Left ventricle myocardium inferior (tissue), 1 donor: ENCODE data around the gene BCR. TPM values are rescaled to one million over a fixed set of nuclear protein-coding genes. Genes with fewer than 3 reads are reported as not detected.

ENCODE experiments used
- DNase-seq: peaks from one replicate; pipeline ENCODE4 v3.0.0-alpha.2; 2020
- H3K27ac ChIP-seq: fragments of 200-600 bp; replicated peaks from 2 replicates; pipeline ENCODE4 v1.8.0; 2021
- H3K27me3 ChIP-seq: fragments of 200-600 bp; 2 replicates; pipeline ENCODE4 v1.8.0; 2021; ENCODE audit warnings: low read depth
- H3K36me3 ChIP-seq: fragments of 200-600 bp; 2 replicates; pipeline ENCODE4 v1.8.0; 2021
- H3K4me1 ChIP-seq: fragments of 200-600 bp; 2 replicates; pipeline ENCODE4 v1.8.0; 2021
- H3K4me3 ChIP-seq: fragments of 200-600 bp; 2 replicates; pipeline ENCODE4 v1.8.0; 2021; ENCODE audit warnings: mild to moderate bottlenecking, moderate library complexity
- H3K9me3 ChIP-seq: fragments of 200-600 bp; replicated peaks from 2 replicates; pipeline ENCODE4 v1.8.0; 2021
- intact Hi-C: fragments of 100-400 bp; cut with micrococcal nuclease; formaldehyde crosslinking; loops from one replicate; pipeline ENCODE4 v1.11.0; 2022
- total RNA-seq: library from RNA; stranded (reverse); fragmentation: NEBNext Ultra II Directional; extraction: Animal tissue kit (Norgen Biotek cat#: 25700); gene quantifications from one replicate; pipeline ENCODE4 v1.2.1, GENCODE V29; 2021
- TF ChIP-seq, protein P1 (sequence below): fragments of 200-600 bp; IDR thresholded peaks from 2 replicates; pipeline ENCODE4 v1.8.0; 2021; ENCODE audit warnings: antibody characterized with exemption, mild to moderate bottlenecking, borderline replicate concordance
- donor health status: DM: no; HTN: yes; CAD: no; lungs with severe emphysema.

Gene BCR
- total RNA-seq, 1 donor from 2014 or later = 26.7 TPM

GRCh38 chr22:23157560-23158515 is 22.5 kb upstream of the BCR start:
- intact Hi-C loops = no loop called here
- TF ChIP-seq, protein P1, sequence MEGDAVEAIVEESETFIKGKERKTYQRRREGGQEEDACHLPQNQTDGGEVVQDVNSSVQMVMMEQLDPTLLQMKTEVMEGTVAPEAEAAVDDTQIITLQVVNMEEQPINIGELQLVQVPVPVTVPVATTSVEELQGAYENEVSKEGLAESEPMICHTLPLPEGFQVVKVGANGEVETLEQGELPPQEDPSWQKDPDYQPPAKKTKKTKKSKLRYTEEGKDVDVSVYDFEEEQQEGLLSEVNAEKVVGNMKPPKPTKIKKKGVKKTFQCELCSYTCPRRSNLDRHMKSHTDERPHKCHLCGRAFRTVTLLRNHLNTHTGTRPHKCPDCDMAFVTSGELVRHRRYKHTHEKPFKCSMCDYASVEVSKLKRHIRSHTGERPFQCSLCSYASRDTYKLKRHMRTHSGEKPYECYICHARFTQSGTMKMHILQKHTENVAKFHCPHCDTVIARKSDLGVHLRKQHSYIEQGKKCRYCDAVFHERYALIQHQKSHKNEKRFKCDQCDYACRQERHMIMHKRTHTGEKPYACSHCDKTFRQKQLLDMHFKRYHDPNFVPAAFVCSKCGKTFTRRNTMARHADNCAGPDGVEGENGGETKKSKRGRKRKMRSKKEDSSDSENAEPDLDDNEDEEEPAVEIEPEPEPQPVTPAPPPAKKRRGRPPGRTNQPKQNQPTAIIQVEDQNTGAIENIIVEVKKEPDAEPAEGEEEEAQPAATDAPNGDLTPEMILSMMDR = no peak
- H3K27me3 ChIP-seq = peaks cover 16% of the 10 kb centered on the region
- no peak for DNase-seq
- H3K36me3 ChIP-seq = no peaks in the 10 kb centered on the region
- no peak overlapping the region for H3K4me3 ChIP-seq
- no peaks in the 10 kb centered on the region for H3K4me1 ChIP-seq
- no peaks in the 10 kb centered on the region for H3K9me3 ChIP-seq
- H3K27ac ChIP-seq = no peak overlapping the region

DNA sequence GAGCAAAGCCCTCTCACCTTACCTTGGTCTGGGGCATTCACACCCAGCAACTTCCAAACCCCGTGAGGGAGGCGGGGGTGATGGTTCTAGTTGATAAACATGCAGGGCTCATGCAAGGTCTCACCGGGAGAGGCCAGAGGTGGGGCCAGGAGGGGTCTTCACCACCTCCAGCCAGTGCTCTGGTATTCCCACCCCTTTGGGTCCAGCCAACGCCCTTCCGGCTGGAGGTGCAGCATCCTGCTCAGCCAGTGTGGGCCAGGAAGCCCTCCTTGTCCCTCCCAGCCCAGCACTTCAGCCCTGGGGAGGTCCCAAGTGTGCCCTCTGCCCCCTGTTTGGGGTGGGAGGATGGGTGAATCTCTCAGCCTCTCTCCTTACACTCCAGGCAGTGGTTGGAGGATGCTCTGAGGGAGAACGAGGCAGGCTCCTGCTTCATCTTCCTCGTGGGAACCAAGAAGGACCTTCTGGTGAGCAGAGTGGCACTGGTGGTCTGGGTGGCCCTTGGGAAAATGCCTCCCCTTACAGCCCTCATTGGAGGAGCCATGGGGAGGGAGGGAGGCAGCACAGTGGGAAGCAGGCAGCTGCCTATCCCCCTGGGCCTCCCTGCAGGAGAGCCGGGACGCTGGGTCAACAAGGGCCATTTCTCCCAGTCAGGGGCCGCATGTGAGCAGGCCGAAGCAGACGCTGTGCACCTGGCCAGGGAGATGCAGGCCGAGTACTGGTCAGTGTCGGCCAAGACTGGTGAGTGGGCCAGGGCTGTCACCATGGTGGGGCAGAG is 21.6 kb upstream of the BCR start:
- Histone ChIP-seq H3K9me3 (no peaks in the 10 kb centered on the region), H3K4me1 (no peaks in the 10 kb centered on the region), H3K4me3 (no peak overlapping the region), H3K27me3 (peaks cover 16% of the 10 kb centered on the region), H3K27ac (no peak overlapping the region), H3K36me3 (no peaks in the 10 kb centered on the region)
- TF ChIP-seq, protein P1 = no peak
- no peak for DNase-seq
- intact Hi-C loops = no loop called here

DNA sequence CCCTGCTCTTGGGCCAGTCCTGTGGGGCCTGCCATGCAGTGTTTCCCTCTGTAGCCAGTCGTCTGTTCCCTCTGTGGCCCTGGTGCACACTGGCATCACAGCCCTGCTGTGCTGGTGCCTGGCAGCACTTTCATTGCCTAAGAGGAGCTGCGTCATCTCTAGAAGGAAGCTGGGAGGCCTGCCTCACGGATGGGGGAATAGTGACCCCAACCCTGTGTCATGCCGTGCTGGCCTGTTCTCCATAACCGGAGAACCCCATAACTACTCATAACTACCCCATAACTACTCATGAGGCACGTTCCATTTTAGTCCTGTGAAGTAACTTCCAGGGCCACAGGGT is 21.0 kb upstream of the BCR start:
- no peaks in the 10 kb centered on the region for H3K4me1 ChIP-seq
- H3K36me3 ChIP-seq = no peaks in the 10 kb centered on the region
- H3K27ac ChIP-seq = no peak overlapping the region
- no peaks in the 10 kb centered on the region for H3K9me3 ChIP-seq
- TF ChIP-seq, protein P1 = no peak
- intact Hi-C loops = no loop called here
- DNase-seq = no peak
- H3K4me3 ChIP-seq = no peak overlapping the region
- peaks cover 16% of the 10 kb centered on the region for H3K27me3 ChIP-seq

DNA sequence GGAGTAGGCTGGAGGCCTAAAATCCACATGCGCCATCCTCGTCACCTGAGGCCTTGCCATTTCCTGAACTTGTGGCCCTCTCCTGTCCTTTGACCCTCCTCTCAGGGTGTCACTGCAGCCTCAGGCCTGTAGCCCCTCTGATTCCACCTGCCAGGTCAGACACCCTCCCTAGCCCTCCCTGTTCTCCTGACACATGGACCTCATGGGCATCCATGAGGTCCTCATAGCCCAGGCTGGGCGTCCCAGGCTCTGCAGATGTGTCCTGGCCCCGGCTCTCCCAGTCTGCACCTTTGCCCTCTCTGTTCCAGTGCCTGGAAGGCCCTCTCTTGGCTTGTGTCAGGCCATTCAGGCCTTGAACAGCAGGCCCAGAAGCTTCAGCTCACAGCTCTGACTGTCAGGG is 19.3 kb upstream of the BCR start:
- Histone ChIP-seq H3K27me3 (peaks cover 13% of the 10 kb centered on the region), H3K4me3 (no peak overlapping the region), H3K9me3 (no peaks in the 10 kb centered on the region), H3K4me1 (no peaks in the 10 kb centered on the region), H3K36me3 (no peaks in the 10 kb centered on the region), H3K27ac (no peak overlapping the region)
- TF ChIP-seq, protein P1 = no peak
- intact Hi-C loops = no loop called here
- DNase-seq = no peak

GRCh38 chr22:23161574-23161973 is 18.7 kb upstream of the BCR start:
- DNase-seq = no peak
- no peak overlapping the region for H3K27ac ChIP-seq
- no peaks in the 10 kb centered on the region for H3K36me3 ChIP-seq
- H3K4me1 ChIP-seq = no peaks in the 10 kb centered on the region
- intact Hi-C loops = no loop called here
- peaks cover 8% of the 10 kb centered on the region for H3K27me3 ChIP-seq
- H3K9me3 ChIP-seq = no peaks in the 10 kb centered on the region
- H3K4me3 ChIP-seq = no peak overlapping the region
- TF ChIP-seq, protein P1 = no peak
